Midbrain (tissue), 1 donor: ENCODE results near the gene IL11RA.

Experiments used
- DNase-seq: peaks from one replicate; lab custom pipeline; 2025; lab: John Stamatoyannopoulos, UW

IL11RA gene

DNA sequence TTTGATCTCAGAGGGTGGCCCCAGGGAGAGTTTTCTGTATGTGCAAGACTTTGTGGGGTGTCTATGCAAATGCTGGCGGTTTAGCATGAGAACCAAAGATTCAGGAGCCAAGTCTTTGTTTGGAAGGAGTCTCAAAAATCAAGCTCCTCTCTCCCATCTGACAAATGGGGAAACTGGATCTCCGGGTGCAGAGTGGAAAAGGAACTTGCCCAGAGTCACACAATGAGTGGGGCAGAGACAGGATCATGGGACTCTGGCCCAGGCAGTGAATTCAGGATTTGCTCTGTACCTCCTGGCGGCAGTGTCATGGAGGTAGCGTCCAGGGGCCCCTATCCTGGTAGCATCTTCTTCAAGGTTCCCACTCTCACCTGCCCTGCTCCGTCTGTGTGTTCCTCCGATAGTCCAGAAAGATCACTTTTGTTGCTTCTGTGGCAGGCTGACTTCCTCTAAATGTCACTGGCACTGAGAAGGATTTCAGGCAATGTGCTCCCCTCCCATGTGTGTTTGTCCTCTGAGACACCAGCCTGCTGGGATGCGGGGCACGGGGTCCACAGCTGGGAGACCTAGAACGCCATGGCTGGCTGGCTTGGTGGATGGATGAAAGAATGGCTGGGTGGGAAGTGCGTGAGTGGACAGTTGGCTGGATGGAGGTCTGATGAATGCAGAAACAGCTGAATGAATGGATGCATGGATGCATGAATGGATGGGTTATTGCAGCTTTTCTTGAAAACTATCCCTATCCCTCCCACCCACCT lies 35.5 kb downstream of the IL11RA start:
- no peak for DNase-seq

DNA sequence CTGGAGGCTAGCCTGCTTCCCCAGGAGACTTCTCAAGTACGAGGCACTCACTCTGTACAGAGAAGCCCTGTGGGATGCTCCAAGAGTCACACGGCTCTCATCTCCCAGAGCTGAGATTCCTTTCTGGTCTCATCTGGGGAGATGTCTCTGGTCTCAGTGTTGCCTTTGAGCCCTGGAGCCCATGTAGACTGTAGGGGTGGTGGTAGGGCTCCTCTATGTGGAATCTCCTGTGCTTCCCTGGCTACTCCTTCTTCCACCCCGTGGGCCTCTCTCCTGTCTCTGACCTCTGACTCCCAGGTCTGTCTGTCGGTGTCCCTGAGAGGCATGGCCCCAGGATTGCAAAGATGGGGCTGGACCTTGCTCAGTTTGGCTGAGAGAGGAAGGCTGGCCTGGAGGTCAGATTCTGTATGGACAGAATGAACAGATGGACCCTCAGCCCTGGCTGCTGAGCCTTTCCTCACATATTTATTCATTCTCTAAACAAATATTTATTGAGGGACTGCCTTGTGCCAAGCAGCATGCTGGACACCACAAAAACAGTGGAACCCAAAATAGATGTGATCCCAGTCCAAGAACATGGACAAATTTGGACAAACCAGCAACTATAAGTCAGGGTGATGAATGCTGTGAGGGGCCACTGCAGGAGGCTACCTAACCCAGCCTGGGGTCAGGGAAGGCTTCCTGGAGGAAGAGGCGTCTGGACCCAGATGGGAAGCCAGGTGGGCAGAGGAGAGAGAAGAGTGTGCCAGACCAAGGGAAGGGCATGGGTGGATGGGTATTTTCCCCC lies 36.5 kb downstream of the IL11RA start:
- DNase-seq = no peak

DNA sequence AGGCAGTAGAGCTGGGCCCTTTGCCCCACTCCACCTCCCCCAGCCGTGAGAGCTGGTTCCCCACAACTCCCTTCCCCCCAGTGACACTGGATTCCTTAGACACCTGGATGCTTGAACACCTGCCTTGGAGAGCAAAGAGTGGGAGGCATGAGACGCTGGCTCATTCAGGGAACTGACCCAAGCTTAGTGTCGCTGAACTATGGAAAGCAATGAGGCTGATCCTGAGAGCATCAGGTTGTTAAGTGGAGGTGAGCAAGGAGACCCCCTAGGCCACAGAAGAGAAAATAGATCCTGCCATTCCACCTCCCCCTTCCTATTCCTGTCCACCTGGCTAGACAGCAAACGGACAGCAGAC lies 37.1 kb downstream of the IL11RA start:
- no peak for DNase-seq

DNA sequence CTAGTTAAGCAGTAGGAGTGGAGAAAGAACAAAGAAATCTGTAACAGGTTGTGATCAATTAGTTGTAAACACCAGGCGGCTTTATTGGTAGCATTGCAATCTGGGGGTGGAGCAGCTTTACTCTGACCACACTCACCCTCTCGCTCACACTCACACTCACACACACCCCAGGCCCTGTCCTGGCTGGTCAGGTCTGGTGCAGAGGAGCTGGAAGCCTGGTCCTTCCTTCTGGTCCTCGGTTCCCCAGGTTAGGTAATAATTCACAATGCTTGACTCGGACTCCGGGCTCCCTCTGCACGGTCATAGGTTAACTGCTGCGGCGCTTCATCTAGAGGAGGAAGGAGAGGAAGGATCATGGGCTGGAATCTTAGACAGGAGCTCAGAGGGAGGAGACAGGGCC lies 37.5 kb downstream of the IL11RA start:
- DNase-seq = no peak

DNA sequence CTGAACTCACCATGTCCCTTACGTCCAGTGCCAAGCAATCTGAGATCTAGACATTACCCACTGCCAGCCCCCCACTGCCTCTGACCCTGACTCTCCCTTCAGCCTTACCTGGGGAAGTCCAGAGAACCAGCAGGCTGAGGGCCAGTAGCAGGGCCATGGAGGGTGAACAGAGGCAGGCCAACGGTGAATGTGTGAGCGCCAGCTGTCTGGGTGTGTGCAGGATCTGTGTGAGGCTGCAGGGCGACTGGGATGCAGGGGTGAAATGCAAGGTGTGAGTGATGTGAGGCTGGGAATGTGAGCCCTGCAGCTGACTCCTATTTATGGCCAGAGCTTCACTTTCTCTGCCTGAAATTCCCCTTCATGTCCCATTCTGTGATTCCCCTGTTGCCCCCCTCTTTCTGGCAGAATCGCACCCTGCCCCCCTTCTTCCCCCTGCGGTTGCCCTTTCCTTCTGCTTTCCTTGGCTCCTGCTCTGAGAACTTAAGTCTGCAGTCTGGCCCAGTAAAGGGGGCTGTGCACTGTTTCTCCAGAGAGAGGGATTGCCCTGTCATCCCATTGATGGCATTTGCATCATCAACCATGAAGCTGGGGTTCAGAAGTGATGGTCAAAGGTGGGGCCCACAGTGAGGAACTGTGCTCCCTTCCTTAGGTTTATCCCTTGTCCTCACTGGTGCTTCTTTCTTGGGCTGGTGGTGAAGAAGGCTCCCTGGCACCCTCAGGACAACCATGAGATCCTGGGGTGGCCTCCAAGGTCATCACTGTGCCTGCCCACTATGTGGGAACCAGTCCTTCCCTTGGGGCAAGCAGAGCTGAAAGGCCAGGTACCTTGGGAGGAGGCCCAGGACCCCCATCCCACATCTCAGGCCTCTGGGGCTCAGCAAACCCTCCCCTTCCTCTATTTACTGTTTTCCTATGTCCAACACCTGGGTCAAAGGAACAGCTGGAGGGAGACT lies 39.3 kb downstream of the IL11RA start, which contains the start of gene CCL19:
TSS of gene CCL19 (minus strand) at position 294 of the 953 bp plus-strand sequence. CDS start at position 157, 137 bp downstream.
- no peak for DNase-seq

DNA sequence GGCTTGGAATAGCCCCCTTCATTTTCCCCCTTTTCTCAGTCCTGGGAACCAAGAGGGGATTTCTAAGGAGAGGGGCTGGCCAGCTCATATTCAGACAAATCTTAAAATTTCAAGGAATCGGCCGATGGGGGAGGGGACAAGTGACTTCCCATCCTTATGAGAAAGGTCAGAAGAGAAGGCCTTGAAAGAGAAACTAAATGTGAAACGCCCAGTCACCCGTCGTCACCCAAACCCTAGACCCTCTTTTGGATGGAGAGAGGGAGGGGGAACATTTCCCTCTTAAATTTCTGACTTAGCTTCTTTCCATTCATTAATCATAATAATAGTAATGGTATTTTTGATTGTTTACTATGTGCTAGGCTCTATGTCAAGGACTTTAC lies 39.9 kb downstream of the IL11RA start:
- no peak for DNase-seq

DNA sequence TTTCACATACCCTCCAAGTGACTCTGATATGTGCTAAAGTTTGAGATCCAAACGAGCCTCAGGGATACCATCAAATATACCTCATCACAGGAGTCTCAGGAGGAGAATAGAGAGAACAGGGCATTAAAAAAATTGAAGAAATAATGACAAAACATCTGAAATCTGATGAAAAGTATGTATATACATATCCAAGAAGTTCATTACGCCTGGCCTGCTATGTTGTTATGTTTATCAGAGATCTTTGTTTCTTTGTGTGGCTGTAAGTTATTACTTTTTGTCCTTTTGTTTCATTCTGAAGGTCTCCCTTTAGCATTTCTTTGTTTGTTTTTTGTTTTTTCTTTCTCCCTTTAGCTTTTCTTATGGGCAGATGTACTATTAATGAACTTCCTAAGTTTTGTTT lies 41.6 kb downstream of the IL11RA start:
- no peak for DNase-seq

DNA sequence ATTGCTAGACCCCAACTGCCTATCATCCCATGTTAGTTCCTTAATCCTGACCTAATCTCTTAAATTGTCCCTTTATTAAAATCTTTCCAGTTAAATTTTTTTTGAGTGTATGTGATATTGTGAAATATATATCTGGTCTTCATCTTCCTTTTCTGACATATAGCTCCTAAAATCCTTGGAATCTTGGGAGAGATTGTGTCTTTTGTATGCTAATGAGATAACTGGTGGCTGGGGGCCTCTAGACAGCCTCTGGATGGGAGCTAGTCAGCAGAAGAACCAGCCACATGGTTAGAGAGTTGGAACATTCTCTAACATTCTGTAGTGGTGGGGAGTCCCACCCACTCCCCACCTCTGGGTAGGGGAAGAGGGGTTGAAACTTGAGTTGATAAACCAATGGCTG lies 42.8 kb downstream of the IL11RA start:
- DNase-seq = no peak

DNA sequence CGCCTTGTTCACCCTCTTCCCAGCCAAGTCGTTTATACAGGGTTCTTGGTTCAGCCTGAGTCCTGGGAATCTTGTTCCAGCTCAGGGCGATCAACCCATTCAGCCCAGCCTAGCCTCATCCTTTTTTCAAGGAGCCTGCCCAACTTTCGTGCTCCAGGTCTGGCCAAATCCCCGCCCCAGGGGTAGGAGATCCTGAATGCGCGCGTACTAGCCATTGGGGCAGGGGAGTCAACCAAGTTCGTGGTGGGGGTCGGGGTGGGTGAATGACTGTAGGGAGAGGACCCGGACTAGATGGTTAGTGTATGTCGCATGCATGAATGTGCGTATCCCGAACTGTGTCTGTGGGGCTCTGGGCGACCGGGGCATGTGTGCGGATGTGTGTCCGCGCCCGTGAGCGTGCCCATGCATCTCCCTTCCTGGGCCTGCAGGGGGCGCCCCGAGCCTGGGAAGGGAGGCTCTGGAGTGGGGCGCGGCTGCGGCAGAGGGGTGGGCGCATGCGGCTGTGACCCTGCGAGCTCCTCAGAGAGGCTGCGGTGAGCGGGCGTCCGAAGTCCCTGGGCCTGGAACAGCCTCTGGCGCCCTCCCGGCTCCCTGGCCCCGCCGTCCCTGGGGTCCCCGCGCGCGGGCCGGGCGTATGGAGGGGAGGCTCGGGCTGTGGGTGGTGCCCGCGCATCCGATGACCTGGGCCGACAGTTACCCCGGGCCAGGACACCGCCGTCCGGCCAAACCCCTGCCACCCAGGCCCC lies 49.2 kb downstream of the IL11RA start:
- DNase-seq = peak; percentile 65

DNA sequence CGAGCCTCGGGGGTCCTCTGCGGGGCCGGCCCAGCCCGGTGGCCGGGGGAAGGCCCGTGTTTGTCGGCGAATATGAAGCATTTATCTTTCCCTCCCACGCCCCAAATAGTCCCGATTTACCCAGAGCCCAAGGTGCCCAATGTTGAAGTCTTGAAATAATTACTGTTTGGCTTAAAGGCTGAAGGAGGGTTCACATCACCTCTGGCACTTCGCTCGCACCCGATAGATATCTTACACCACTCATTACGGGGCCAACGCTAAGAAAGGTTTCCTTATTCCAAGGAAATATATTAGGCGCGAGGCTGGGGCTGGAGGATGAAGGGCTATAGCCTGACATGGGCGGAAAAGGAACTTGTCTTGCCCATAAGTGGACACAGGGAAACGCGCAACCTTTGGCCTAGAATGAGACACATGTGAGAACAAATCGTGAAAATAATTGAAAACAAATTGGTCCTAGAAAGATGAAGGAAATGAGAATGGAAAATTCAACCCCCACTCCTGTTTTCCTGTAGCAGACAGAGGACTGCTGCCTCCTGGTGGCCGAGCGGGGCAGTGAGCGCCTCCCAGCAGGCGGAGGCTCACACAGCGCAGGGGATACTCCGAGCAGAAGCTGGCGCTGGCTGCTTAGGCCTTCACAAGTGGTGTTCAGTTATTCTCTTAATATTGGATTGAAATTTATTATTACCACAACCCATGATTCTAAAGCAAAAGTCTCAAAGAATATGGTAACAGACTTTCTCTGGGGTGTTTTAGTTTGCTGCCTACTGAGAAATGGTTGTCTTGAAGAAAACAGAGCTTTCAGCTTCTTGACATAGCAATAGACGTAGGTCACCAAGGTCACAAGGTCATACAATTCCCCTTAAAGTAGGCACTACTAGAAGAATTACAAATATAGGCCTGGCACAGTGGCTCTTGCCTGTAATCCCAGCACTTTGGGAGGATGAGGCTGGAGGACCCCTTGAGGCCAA lies 50.1 kb downstream of the IL11RA start:
- peak; percentile 87 for DNase-seq

DNA sequence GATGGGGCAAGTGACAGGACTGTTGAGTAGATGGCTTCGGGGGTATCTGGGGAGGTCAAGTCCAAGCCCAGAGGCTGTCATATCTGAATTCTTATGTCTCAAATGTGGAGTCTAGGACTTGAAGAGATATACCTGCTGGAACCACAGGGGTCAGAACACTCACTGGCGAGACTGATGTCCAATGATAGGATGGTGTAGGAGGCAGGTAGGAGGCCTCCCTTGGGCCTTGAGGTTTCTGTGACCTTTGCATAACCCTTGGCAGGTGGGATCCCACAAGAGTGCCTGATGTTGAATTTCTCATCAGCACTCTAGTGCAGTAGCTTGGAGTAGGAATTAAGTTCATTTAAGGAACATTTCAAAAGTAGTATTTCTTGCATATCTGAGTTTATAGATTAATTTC lies 55.1 kb downstream of the IL11RA start:
- no peak for DNase-seq

DNA sequence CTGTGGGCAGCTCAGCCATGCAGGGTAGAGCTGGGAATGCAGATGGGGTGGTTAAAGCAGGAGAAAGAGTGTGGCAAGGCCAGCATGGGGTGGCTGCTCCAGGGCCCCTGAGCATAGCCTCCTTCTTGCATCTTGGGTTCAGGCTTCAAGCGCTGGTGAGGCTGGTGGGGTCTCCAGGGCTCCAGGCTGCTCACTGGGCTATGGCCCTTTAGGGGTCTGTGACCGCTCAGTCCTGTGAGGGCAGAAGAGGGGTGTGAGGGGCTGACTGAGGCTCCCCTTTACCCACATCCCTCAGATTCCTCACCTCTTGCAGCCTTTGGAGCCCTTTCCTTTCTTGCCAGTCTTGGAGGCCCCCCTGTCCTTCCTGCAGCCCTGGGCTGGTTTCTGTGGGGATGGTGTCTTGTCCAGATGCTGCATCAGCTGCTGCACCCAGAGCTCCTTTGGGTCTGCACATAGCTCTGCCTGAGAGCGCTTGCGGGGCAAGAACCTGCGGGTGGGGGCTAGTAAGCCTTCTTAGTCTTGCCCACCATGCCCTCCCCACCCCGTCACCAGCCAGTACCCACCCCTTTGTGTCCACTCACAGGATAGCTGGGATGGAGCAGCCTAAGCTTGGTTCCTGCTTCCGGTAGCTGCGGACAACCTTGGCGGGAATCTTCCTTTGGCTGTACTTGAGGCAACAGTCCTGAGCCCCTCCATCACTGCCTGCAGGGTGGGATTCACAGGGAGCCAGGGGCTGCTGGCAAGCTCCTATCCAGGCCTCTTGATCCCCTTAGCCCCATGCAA lies 57.4 kb downstream of the IL11RA start:
- DNase-seq = no peak

DNA sequence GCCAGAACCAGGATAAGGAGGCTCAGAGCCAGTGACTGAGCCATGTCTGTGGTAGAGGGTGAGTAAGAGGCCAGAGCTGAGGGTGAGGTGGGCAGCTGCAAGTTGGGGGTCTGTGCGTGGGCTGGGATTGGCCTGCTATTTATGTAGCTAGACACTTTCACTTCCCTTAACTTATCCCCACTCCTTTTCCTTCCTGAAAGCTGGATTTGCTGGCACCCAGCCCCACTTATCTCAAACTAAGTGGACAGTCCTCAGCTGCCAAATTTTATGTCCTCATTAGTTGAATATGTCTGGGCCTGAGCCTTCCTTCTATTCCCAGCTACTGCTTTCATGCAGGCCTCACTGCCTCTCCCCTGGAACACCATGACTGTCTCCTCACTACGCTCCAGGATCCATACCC lies 58.0 kb downstream of the IL11RA start, which contains the start of gene CCL21:
TSS of gene CCL21 (minus strand) at position 114 of the 400 bp plus-strand sequence. CDS start at position 44, 70 bp downstream.
- DNase-seq = no peak
